HG03045 (cell line): ENCODE data around the gene TMEM50B.
A peak's percentile ranks its signal among the peaks of the same experiment; 100 is the strongest.
"Not testable (repeated sequence)": the region's sequence is repeated elsewhere in the genome, so short reads cannot be mapped to it uniquely, and the experiment has no call there.

Source experiments
- ATAC-seq: cut with Tn5 transposase; IDR thresholded peaks from one replicate; pipeline ENCODE4 v1.9.1; 2021; ENCODE audit warnings: mild to moderate bottlenecking, moderate library complexity; ENCODE audit not compliant: unreplicated experiment

Gene TMEM50B

GRCh38 chr21:33478935-33479678 lies 667 bp downstream of the TMEM50B start:
- peak; percentile 28 for ATAC-seq

- ATAC-seq: no peak
Measured at GRCh38 chr21:33478182-33478581, 1.6 kb downstream of the TMEM50B start.

GRCh38 chr21:33477066-33477465 lies 2.7 kb downstream of the TMEM50B start:
- no peak for ATAC-seq

GRCh38 chr21:33473344-33473743 lies 6.4 kb downstream of the TMEM50B start:
- no peak for ATAC-seq

- no peak for ATAC-seq
Measured at GRCh38 chr21:33470701-33471100, 9.1 kb downstream of the TMEM50B start.

GRCh38 chr21:33469183-33469582 lies 10.6 kb downstream of the TMEM50B start:
- not testable (repeated sequence) for ATAC-seq

GRCh38 chr21:33461538-33462250 lies 18.1 kb downstream of the TMEM50B start:
- no peak for ATAC-seq

GRCh38 chr21:33458861-33459260 lies 20.9 kb downstream of the TMEM50B start:
- no peak for ATAC-seq

- no peak for ATAC-seq
Measured at GRCh38 chr21:33455686-33456446, 23.9 kb downstream of the TMEM50B start.

- no peak for ATAC-seq
Measured at GRCh38 chr21:33452362-33452761, 27.4 kb downstream of the TMEM50B start.

GRCh38 chr21:33451634-33452071 lies 28.1 kb downstream of the TMEM50B start:
- ATAC-seq: no peak

GRCh38 chr21:33449616-33450015 lies 30.2 kb downstream of the TMEM50B start:
- ATAC-seq: no peak

GRCh38 chr21:33446620-33447019 lies 33.2 kb downstream of the TMEM50B start:
- not testable (repeated sequence) for ATAC-seq

- no peak for ATAC-seq
Measured at GRCh38 chr21:33444499-33444898, 35.3 kb downstream of the TMEM50B start.

GRCh38 chr21:33443194-33443593 lies 36.6 kb downstream of the TMEM50B start:
- no peak for ATAC-seq

GRCh38 chr21:33441489-33442477 lies 38.0 kb downstream of the TMEM50B start:
- peak; percentile 49 for ATAC-seq

- no peak for ATAC-seq
Measured at GRCh38 chr21:33437140-33437539, 42.6 kb downstream of the TMEM50B start.

- ATAC-seq: peak; percentile 87
Measured at GRCh38 chr21:33434770-33435360, 44.9 kb downstream of the TMEM50B start.

- no peak for ATAC-seq
Measured at GRCh38 chr21:33433425-33434114, 46.2 kb downstream of the TMEM50B start.
